Fibroblast of lung (primary cell): ENCODE results near the gene HESX1. TPM values are rescaled to one million over a fixed set of nuclear protein-coding genes. Genes with fewer than 3 reads are reported as not detected.
A peak's percentile ranks its signal among the peaks of the same experiment; 100 is the strongest.

ENCODE experiments used
- DNase-seq, 2 donors: peaks; one replicate each; pipeline versions ENCODE4 v3.0.0 to v3.0.0-alpha.2; 2010; ENCODE audit warnings: low read depth in 2 of 2
- H2AFZ ChIP-seq: 2 replicates; pipeline ENCODE4 v1.5.1; 2012; ENCODE audit warnings: low read length, control low read depth, inconsistent platforms
- H3K27ac ChIP-seq: 2 replicates; pipeline ENCODE4 v1.5.1; 2011; ENCODE audit warnings: low read length, control low read depth; ENCODE audit not compliant: insufficient read depth
- H3K27me3 ChIP-seq: 2 replicates; pipeline ENCODE4 v1.5.1; 2011; ENCODE audit warnings: mild to moderate bottlenecking, low read length; ENCODE audit not compliant: control insufficient read depth, insufficient read depth
- H3K36me3 ChIP-seq: 2 replicates; pipeline ENCODE4 v1.5.1; 2011; ENCODE audit warnings: low read length; ENCODE audit not compliant: control insufficient read depth, insufficient read depth
- H3K4me1 ChIP-seq: 2 replicates; pipeline ENCODE4 v1.5.1; 2011; ENCODE audit warnings: low read length; ENCODE audit not compliant: control insufficient read depth, insufficient read depth; ENCODE audit errors: extremely low read depth
- H3K4me2 ChIP-seq: 2 replicates; pipeline ENCODE4 v1.5.1; 2011; ENCODE audit warnings: low read length, control low read depth; ENCODE audit not compliant: insufficient read depth; ENCODE audit errors: extremely low read depth
- H3K4me3 ChIP-seq, 4 experiments: fragments of 200-600 bp in 1 of 4; sonication (generic) in 1 of 4; replicated peaks in 1 of 4; 2 replicates each; pipeline ENCODE4 v1.5.1; 2011 to 2016; ENCODE audit warnings: low read length in 4 of 4, low read depth in 3 of 4, mild to moderate bottlenecking in 3 of 4, control low read depth in 2 of 4, inconsistent platforms in 1 of 4, mixed read lengths in 1 of 4; ENCODE audit not compliant: insufficient read depth in 1 of 4; ENCODE audit errors: control extremely low read depth in 1 of 4
- H3K79me2 ChIP-seq: 2 replicates; pipeline ENCODE4 v1.5.1; 2012; ENCODE audit warnings: mild to moderate bottlenecking, low read length, inconsistent platforms; ENCODE audit not compliant: control insufficient read depth, insufficient read depth
- H3K9ac ChIP-seq: 2 replicates; pipeline ENCODE4 v1.5.1; 2011; ENCODE audit warnings: mild to moderate bottlenecking, low read length, control low read depth; ENCODE audit not compliant: insufficient read depth
- H3K9me3 ChIP-seq: 2 replicates; pipeline ENCODE4 v1.5.1; 2012; ENCODE audit warnings: low read depth, low read length; ENCODE audit not compliant: control insufficient read depth, insufficient read depth
- H4K20me1 ChIP-seq: 2 replicates; pipeline ENCODE4 v1.5.1; 2011; ENCODE audit warnings: low read length; ENCODE audit not compliant: control insufficient read depth, insufficient read depth; ENCODE audit errors: extremely low read depth
- CTCF ChIP-seq, 2 donors: IDR thresholded peaks in 1 of 2; conservative IDR thresholded peaks in 1 of 2; 1 replicate in 1 of 2; 2 replicates in 1 of 2; pipeline ENCODE4 v1.5.1; 2011 to 2012; ENCODE audit warnings: low read length in 2 of 2, control low read depth in 1 of 2, inconsistent platforms in 1 of 2, low read depth in 1 of 2, mild to moderate bottlenecking in 1 of 2
- EZH2 ChIP-seq: IDR thresholded peaks from 2 replicates; pipeline ENCODE4 v1.5.1; 2012; ENCODE audit warnings: low read length, control low read depth, mild to moderate bottlenecking; ENCODE audit errors: missing control alignments
- polyA plus RNA-seq, 2 donors: library from polyadenylated mRNA; depleted of rRNA in 1 of 2; stranded (reverse) in 1 of 2; unstranded in 1 of 2; fragments of >200 nt; gene quantifications; 2 replicates each; pipeline ENCODE4 v1.2.1, GENCODE V29; 2011 to 2012; ENCODE audit warnings: missing spikeins in 1 of 2
- total RNA-seq: library from RNA; depleted of rRNA; stranded (reverse); fragments of >200 nt; gene quantifications from 2 replicates; pipeline ENCODE4 v1.2.1, GENCODE V29; 2014

The HESX1 gene
- total and polyA plus RNA-seq, 2 donors (not counting 1 experiment from before 2014, with no cell fraction given): 0.64 to 0.99 TPM

GRCh38 chr3:57151749-57152148, 48.0 kb downstream of the HESX1 start:
- Histone ChIP-seq H3K9me3 (no peaks in the 10 kb centered on the region), H3K27me3 (no peaks in the 10 kb centered on the region), H3K4me2 (no peak overlapping the region), H4K20me1 (no peaks in the 10 kb centered on the region), H3K4me3 (no peak overlapping the region), H3K27ac (no peak overlapping the region), H3K79me2 (no peaks in the 10 kb centered on the region), H2AFZ (no peak overlapping the region), H3K36me3 (no peaks in the 10 kb centered on the region), H3K4me1 (no peaks in the 10 kb centered on the region), H3K9ac (no peak overlapping the region)
- TF ChIP-seq CTCF (conservative IDR thresholded peaks at IDR 0.05 in 1 of 2, IDR thresholded peaks at IDR 0.05 in 1 of 2; ENCODE audit: low read depth in 1 of 2, low read length in 2 of 2) (no peak), EZH2 (no peak)
- DNase-seq: no peak

- Histone ChIP-seq H2AFZ (no peak overlapping the region), H3K79me2 (no peaks in the 10 kb centered on the region), H3K4me1 (no peaks in the 10 kb centered on the region), H3K4me2 (no peak overlapping the region), H3K9ac (no peak overlapping the region), H3K4me3 (no peak overlapping the region), H3K36me3 (no peaks in the 10 kb centered on the region), H3K9me3 (no peaks in the 10 kb centered on the region), H3K27me3 (no peaks in the 10 kb centered on the region), H4K20me1 (no peaks in the 10 kb centered on the region), H3K27ac (no peak overlapping the region)
- peak; percentile 14 to 92 for DNase-seq
- TF ChIP-seq EZH2: no peak
- TF ChIP-seq CTCF (conservative IDR thresholded peaks at IDR 0.05 in 1 of 2, IDR thresholded peaks at IDR 0.05 in 1 of 2; ENCODE audit: low read depth in 1 of 2, low read length in 2 of 2): no peak
Measured at GRCh38 chr3:57151021-57151449, 48.7 kb downstream of the HESX1 start.

- no peaks in the 10 kb centered on the region for H3K79me2 ChIP-seq
- no peaks in the 10 kb centered on the region for H3K4me1 ChIP-seq
- no peaks in the 10 kb centered on the region for H3K27me3 ChIP-seq
- no peak overlapping the region for H2AFZ ChIP-seq
- H3K27ac ChIP-seq: no peak overlapping the region
- no peaks in the 10 kb centered on the region for H3K36me3 ChIP-seq
- H3K4me3 ChIP-seq: no peak overlapping the region
- DNase-seq: no peak
- TF ChIP-seq CTCF (conservative IDR thresholded peaks at IDR 0.05 in 1 of 2, IDR thresholded peaks at IDR 0.05 in 1 of 2; ENCODE audit: low read depth in 1 of 2, low read length in 2 of 2) (no peak), EZH2 (no peak)
- no peak overlapping the region for H3K9ac ChIP-seq
- no peak overlapping the region for H3K4me2 ChIP-seq
- no peaks in the 10 kb centered on the region for H3K9me3 ChIP-seq
- H4K20me1 ChIP-seq: no peaks in the 10 kb centered on the region
Measured at GRCh38 chr3:57150113-57150581, 49.6 kb downstream of the HESX1 start.

Other genes with a start within 250 kb of the HESX1 start
- not detected in 2 replicates for gene SPATA12, start 139.3 kb downstream of the HESX1 start, total RNA-seq
- gene SPATA12, start 139.3 kb downstream of the HESX1 start, polyA plus RNA-seq: 0.02 TPM in 1 of 2 replicates, not detected in the other
- gene IL17RD, start 34.6 kb downstream of the HESX1 start, total RNA-seq: 1.8 and 2.1 TPM in 2 replicates
- gene IL17RD, start 34.6 kb downstream of the HESX1 start, polyA plus RNA-seq: 0.60 and 3.1 TPM in 2 replicates
- gene APPL1, start 27.8 kb upstream of the HESX1 start, total RNA-seq: 45.7 and 53.9 TPM in 2 replicates
- 27.4 and 31.0 TPM in 2 replicates for gene APPL1, start 27.8 kb upstream of the HESX1 start, polyA plus RNA-seq
- not detected in 2 replicates for gene ASB14, start 92.7 kb upstream of the HESX1 start, total RNA-seq
- gene ASB14, start 92.7 kb upstream of the HESX1 start, polyA plus RNA-seq: not detected in 2 replicates